NCI-H82 (cell line): Measurements from ENCODE around the gene SEMA6A.

ENCODE experiments used
- DNase-seq: peaks from one replicate; lab custom pipeline; 2025; lab: John Stamatoyannopoulos, UW

Gene SEMA6A

DNA sequence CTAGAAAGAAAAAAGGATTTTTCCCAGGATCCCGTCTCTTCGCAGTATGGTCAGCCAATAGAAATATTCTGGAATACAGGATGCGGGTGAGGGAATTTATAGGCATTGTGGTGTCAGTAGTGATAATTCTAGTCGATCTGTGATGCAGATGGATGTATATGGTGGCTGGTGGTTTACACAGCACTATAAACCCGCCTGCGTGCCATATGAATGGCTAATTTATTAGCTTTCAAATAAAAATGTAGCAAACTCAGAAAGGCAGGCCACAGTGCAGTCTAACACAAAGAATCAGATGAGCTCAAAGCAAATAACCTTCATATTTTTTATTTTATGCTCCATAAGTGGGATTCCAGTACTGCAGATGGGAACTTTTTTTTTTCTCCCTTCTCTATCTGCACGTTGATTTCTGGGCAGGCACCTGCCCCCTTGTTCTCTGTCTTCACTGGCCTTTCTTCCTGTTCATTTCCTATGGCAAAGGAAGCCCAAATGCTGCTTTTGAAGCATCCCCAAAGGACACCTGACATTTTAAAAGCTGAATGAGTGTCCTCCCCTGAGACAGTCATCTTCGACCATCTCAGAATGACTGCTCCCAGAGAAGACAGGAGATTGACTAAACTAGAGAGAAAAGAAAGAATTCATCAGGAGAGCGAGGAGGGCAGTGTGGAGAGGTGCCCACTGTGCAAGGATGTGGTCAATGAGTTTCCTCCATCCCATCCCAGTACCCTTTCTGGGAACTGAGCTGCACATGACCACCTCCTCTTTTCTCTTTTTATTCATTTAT lies 52.1 kb downstream of the SEMA6A start:
- no peak for DNase-seq

DNA sequence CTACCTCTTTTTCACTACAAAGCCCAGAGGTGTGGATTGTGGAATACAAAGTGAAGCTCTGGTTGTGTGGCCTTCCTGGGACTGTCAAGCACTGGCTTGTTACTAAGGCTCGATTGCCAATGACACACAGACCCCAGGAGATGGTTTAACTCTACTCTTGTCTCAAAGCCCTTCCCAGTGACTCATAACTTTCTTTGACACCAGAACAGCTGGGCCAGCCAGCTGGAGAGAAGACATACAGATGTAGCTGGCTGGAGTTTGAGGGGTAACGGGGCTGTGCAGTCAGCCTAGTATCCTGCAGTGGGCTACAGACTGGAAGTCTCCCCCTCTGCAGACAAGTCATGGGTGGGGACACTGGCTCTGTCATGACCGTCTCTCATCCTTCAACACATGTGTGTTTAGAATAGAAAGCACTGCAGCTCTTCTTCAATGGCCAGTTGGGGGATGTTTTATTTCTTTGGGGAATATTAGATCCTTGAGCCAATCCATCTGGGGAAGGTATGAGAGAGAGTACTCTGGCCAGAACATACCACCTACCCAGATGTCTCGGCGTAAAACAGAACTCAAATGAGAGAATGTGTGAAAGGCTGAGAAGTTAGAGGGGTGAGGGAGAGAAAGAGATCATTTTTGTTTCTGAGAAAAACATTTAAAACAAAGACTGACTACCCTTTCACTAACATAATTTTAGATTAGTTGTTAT lies 53.3 kb downstream of the SEMA6A start:
- DNase-seq = peak; percentile 3

DNA sequence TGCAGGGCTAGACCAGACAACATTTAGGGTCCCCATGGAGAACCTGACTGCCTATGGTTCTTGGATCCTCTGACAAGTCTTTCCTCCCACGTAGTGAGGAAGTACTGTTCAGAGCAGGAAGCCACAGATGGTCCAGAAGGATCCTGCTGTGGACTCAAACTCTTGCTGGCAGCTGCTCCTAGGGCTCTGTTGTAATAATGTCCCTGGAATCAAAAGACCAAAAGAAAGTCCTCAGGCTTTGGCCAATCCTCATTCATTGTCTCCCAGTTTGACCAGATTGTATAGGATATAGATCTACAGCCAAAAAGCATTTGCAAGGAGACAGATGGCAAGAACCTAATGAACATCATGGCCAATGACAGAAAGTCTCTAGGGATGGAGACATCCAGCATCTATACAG lies 53.9 kb downstream of the SEMA6A start:
- no peak for DNase-seq

GRCh38 chr5:116518423-116518822 lies 56.2 kb downstream of the SEMA6A start:
- no peak for DNase-seq

- DNase-seq = no peak
These were observed 57.1 kb downstream of the SEMA6A start for GRCh38 chr5:116517488-116517887.

DNA sequence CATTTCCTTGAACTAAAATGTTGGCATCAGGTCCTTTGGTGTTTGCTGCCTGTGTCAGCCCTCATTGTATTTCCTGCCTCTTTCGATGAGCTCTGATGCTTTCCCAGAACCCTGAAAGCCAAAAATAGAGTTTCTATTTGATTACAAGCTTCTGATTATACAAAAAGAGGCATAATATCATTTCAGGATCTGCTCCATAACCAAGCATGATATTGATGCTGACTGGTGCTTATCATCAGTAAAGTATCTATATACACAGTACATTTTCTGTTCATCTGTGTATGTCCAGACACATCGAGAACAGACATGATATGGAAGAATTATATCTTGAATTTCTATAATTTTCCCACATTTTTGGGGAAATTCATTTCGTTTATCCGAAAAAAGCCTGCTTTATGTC lies 58.6 kb downstream of the SEMA6A start:
- DNase-seq = no peak

DNA sequence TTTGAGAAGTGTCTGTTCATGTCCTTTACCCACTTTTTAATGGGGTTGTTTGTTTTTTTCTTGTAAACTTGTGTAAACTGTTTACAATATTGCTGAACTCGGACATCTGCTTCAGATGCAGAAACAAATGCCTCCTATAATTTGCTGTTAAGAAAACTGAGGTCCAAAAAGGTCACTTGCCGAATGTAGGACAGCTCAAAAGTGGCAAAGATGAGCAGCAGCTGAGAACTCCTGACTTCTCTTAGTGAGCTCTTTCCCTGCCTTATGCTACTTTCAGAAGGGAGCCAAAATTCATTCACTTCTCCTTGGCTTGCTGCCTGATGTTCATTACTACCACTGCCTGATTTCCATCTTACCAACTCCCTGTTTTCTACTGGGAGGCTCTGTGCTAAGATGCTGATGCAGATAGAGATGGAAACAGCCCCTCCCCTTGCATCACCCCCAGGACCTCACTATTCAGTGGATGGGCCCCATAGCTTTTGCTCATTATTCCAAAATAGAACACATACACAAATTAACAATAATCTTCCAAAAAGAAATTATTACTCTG lies 60.1 kb downstream of the SEMA6A start:
- DNase-seq = no peak

DNA sequence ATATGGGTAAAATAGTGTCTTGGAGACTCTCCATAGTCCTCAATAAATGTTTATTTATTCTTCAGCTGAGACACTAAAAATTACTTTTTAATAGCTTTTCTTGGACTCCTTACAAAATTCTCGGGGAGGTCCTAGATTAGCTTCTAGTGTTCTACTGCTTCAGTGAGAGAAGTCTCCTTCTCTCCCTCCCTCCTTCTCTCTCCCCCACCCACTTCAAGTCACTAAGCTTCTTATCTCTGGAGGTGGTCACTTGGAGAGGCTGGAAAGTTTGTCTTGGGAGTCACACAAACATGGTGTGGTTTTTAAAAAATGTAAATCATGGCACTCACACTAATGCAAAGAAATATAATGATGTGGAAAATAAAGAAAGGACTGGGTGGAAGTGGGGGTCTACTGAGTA lies 64.1 kb downstream of the SEMA6A start:
- peak; percentile 39 for DNase-seq

- no peak for DNase-seq
These were observed 65.0 kb downstream of the SEMA6A start for GRCh38 chr5:116509483-116510244.

GRCh38 chr5:116508835-116509234 lies 65.8 kb downstream of the SEMA6A start:
- no peak for DNase-seq

DNA sequence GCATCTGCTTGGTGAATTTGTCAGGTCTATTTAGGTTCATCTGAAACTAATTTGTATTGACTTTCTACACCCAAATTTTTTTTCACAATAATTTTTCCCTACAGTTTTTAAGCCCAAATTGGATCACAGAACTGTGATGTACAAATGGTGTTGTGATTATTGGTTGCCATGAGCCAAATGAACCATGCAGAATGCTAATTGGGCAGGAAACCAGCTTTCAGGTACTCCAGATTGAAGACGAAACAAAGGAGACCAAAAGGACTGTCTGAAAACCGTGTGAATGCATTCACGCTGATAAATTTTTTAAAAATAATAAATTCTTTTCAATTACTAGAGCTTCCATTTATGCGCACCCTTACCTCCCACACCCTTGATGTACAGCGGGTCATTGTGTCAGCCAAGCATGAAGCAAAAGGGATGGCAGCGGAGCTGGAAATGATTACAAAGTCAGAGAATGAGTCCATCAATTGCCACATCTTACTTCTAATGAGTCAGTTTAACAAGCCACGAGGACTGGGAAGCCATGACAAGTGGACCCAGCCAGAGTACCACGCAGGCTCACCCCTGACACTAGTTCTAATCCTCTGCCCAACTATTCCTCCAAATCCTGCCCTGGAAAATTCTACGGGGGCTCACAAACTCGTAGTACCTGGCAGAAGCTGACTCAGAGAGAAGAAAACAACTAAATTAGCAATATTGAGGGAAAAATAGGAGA lies 66.5 kb downstream of the SEMA6A start:
- DNase-seq = no peak

- no peak for DNase-seq
These were observed 67.5 kb downstream of the SEMA6A start for GRCh38 chr5:116507051-116507537.

DNA sequence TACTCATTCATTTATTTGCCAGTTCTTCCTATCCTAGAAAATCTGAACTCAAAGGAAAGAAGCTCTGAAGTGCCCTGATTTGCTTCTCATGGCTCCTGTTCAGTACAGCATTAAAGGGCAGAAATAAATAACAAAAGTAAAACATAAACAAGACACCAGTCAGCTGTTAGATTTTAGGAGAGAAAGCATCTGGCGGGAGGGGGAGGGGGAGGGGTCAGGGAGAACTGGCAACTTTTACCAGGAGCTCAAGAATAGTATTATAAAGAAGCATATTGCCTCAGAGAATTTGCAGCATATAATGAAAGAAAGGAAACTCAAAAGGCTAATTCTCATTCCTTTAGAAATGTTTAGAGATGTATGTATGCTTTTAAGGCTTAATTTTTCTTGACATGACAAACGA lies 68.1 kb downstream of the SEMA6A start:
- DNase-seq = peak; percentile 4

DNA sequence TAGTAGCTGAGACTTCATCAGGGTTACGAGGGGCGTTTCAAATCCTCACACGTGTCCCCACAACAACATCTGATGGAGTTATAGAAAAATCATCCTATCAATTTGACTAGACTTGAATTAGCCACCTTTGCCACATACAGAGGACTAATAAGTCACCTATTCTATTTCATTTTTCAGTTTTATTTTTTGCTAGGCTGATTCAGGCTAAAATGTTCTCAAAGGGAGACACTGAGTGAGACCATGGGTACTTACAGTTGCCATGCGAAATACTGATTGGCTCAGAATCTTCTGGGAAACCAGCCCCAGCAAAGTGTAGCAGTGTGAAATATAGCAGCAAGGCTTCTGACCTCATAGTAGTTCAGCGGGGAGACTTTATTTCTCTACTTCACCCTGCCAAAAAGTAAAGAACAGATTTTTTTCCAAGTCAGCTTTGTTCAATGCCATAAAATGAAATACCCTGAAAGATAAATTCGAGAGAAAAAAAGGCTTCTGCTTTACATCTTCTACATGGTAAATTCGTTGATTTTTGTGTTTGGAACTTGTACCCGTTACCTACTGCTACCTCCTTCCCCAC lies 69.9 kb downstream of the SEMA6A start:
- no peak for DNase-seq

- DNase-seq = no peak
These were observed 72.0 kb downstream of the SEMA6A start for GRCh38 chr5:116502616-116503015.

GRCh38 chr5:116502138-116502537 lies 72.5 kb downstream of the SEMA6A start:
- DNase-seq = no peak

DNA sequence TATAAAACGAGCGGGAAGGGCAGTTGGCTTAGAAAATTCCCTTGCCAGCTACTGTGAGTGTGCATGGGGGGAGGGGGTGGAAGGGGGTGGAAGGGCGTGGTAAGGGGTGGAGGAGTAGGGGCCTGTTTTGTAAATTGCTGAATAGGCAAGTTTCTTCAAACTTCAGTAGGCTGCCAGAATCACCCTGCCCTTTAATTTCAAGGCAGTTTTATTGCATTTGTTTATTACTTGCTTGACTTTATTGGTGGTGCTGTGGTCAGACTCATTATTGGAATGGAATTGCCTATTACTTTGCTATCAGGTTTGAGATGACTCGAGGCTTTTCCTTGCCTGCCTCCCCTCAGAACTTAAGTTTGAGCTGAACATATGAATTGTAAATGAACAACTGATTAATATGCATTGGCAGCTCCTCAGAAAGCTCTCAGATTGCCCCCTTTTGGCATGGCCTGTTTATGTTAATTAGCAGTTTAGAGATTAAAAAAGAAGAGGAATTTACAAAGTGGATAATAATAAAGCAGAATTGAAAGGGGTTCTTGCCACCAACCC lies 76.0 kb downstream of the SEMA6A start:
- DNase-seq = no peak

GRCh38 chr5:116497631-116498030 lies 77.0 kb downstream of the SEMA6A start:
- no peak for DNase-seq

DNA sequence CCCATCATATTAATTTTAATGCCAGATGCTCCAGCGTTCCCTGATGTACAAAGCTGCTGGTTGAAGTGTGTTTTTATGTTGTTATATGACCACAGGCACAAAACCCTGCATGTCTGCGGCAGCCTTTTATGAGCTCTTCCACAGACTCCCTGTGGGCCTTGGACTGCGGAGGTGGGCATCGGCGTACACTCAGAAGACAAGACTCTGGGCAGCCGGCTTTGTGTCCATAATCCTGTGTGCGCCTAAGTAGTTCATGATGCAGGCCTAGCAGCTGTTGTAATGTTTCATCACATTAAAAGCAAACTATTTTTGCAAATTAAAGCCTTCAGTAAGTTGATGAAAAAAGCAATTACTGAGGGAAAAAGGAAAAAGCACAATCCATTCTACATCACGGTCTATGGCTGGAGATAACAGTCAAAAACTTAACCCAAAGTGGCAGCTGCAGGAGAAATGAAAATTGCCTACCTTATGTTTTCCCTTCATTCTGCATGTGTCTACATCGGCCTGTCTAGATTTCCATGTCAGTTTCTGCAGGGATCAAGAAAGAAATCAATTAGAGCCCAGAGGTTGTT lies 78.8 kb downstream of the SEMA6A start:
- peak; percentile 36 for DNase-seq

DNA sequence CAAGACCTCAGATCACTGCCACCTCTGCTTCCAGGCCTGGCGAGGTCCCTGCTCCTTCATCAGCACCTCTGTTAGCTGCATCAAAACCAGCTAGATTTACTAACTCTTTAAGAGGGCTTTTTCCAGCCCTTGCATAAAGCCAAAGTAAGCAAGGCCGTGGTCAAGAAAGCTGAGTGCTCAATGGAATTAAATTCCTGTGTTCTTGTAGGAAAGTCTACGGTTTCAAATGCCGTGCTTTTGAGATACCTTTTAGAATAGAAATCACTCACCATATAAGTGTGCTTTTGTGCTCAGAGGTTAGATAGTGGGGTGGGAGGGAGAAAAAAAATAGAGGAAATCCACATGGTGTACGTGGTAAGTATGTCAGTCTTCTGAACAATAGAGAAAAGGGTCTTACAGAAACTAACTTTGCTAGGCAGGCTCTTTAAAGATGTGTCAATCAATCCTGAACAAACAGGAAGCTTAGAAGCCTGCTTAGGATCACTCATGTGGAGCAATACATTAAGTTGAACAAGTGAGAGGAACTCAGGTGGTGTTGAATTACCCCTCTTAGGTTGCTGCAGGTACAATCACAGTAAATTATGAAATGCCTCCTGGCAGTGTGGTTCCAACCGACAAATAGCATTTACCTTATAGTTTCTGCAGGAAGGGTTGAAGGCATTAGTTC lies 79.7 kb downstream of the SEMA6A start:
- DNase-seq = peak; percentile 7
